Measurements from ENCODE around the gene NTRK3.

Gene NTRK3

GRCh38 chr15:87818756-87819155 is 437.8 kb downstream of the NTRK3 start:
- DNase-seq (ENCODE audit: low spot score): no peak

GRCh38 chr15:87817553-87817952 is 439.0 kb downstream of the NTRK3 start:
- DNase-seq (ENCODE audit: low spot score): no peak

- DNase-seq (ENCODE audit: low spot score): no peak
Measured at GRCh38 chr15:87816811-87817210, 439.7 kb downstream of the NTRK3 start.

GRCh38 chr15:87816016-87816415 is 440.5 kb downstream of the NTRK3 start:
- no peak for DNase-seq (ENCODE audit: low spot score)
